Fibroblast of pulmonary artery (primary cell): ENCODE measurements around the gene HAUS3.
A peak's percentile ranks its signal among the peaks of the same experiment; 100 is the strongest.

Experiments used
- DNase-seq: peaks from one replicate; pipeline ENCODE4 v3.0.0-alpha.2; 2010; ENCODE audit warnings: low read depth
- H3K4me3 ChIP-seq: replicated peaks from 2 replicates; pipeline ENCODE4 v1.5.1; 2011; ENCODE audit warnings: low read depth, mild to moderate bottlenecking, control low read depth, low read length, moderate library complexity
- CTCF ChIP-seq: IDR thresholded peaks from 2 replicates; pipeline ENCODE4 v1.5.1; 2011; ENCODE audit warnings: mild to moderate bottlenecking, control low read depth, low read length, inconsistent platforms; ENCODE audit errors: missing control alignments

HAUS3 gene

GRCh38 chr4:2245057-2245786 is 3.3 kb upstream of the HAUS3 start:
- no peak for TF ChIP-seq CTCF
- no peak for DNase-seq
- no peak overlapping the region for H3K4me3 ChIP-seq

GRCh38 chr4:2243681-2244380 is 1.9 kb upstream of the HAUS3 start:
- DNase-seq, result peak; percentile 65
- H3K4me3 ChIP-seq, result no peak overlapping the region
- peak; percentile 28 for TF ChIP-seq CTCF

GRCh38 chr4:2241003-2241402 is 918 bp downstream of the HAUS3 start:
- no peak for TF ChIP-seq CTCF
- no peak for DNase-seq
- peak overlapping the region; percentile 90 for H3K4me3 ChIP-seq

DNA sequence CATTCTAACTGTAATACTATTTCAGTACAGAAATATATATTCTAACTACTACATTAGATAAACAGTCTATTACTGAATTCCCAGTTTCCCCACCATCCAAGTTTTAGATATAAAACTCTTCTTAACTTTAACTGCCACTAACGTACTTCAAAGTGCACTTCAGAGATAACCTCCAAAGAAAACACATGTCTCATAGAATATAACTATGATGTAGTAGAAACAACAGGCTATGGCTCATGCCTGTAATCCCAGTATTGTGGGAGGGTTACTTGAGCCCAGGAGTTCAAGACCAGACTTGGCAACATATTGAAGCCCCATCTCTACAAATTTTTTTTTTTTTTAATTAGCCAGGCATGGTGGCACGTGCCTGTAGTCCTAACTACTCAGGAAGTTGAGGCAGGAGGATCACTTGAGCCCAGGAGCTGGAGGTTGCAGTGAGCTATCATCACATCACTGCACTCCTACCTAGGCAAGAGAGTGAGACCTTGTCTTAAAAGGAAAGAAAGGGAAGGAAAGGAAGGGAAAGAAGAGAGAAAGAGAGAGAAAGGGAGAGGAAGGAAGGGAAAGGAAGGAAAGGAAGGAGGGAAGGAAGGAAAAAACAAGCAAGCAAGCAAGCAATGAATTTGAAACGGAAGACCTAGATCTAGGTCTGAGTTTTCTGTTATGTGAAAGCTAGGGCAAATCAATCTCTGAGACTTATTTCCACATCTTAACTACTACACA is 4.8 kb downstream of the HAUS3 start:
- DNase-seq, result no peak
- no peak for TF ChIP-seq CTCF
- H3K4me3 ChIP-seq, result no peak overlapping the region

DNA sequence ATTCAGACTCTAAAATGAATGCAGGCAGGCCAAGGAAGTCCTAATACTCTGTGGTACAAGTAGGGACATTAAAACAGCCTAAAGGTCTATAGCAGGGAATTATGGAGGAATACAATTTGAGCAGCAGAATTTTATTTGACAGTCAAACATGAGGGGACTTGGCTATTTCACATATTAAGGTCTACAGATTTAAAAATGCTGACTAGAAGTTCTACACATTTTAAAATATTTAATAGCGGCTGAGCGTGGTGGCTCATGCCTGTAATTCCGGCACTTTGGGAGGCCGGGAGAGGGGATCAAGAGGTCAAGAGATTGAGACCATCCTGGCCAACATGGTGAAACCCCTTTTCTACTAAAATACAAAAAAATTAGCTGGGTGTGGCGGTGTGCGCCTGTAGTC is 10.8 kb downstream of the HAUS3 start:
- TF ChIP-seq CTCF, result no peak
- no peak for DNase-seq

DNA sequence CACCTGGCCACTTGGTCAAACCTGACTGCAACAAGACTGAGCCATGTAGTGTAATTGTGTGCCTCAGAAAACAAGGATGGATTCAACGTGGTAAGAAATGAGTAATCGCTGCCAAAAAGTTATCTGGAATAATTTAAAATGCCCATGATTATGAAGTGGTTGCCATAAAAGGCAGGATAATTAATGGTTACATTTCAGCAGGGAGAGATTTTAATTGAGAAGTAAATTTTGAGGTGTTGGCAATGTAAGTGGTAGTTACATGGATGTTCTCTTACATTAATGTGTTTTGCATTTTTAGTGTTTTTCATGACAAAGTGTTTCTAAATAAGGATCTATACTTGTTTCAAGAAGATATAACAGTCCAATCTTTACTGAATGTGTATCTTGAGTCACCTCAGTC is 15.7 kb downstream of the HAUS3 start:
- TF ChIP-seq CTCF, result no peak
- no peak for DNase-seq
- H3K4me3 ChIP-seq, result no peak overlapping the region

More for the DNA sequence above, 10.8 kb downstream of the HAUS3 start:
- H3K4me3 ChIP-seq, result no peak overlapping the region
